Heart left ventricle (tissue), 16 donors: ENCODE measurements around the gene CPLX3. TPM values are rescaled to one million over a fixed set of nuclear protein-coding genes. Genes with fewer than 3 reads are reported as not detected.

Source experiments
- ATAC-seq, 4 donors: fragments of 200-7000 bp; cut with Tn5 transposase; one replicate each; pipeline ENCODE4 v1.9.1; 2020 to 2022; ENCODE audit warnings: moderate library complexity in 4 of 4, mild to moderate bottlenecking in 3 of 4, moderate number of reproducible peaks in 1 of 4
- DNase-seq, 5 donors: peaks; one replicate each; pipeline ENCODE4 v3.0.0-alpha.2; 2020
- H3K27ac ChIP-seq, 12 donors: fragments of 200-600 bp; sonication (generic) in 4 of 12; one replicate each; pipeline versions ENCODE4 v1.5.0 to v1.8.0; 2016 to 2022; ENCODE audit warnings: mild to moderate bottlenecking in 2 of 12
- H3K27me3 ChIP-seq, 9 donors: fragments of 200-600 bp; sonication (generic) in 2 of 9; one replicate each; pipeline versions ENCODE4 v1.5.1 to v1.8.0; 2016 to 2022; ENCODE audit warnings: mild to moderate bottlenecking in 3 of 9
- H3K36me3 ChIP-seq, 9 donors: fragments of 200-600 bp; sonication (generic) in 2 of 9; one replicate each; pipeline versions ENCODE4 v1.5.0 to v1.8.0; 2018 to 2022; ENCODE audit warnings: mild to moderate bottlenecking in 2 of 9
- H3K4me1 ChIP-seq, 12 donors: fragments of 200-600 bp; sonication (generic) in 4 of 12; one replicate each; pipeline versions ENCODE4 v1.5.0 to v1.8.0; 2016 to 2022; ENCODE audit warnings: mild to moderate bottlenecking in 3 of 12
- H3K4me3 ChIP-seq, 12 donors: fragments of 200-600 bp; sonication (generic) in 4 of 12; one replicate each; pipeline versions ENCODE4 v1.5.0 to v1.8.0; 2017 to 2022; ENCODE audit warnings: mild to moderate bottlenecking in 9 of 12, moderate library complexity in 4 of 12
- H3K9me3 ChIP-seq, 12 donors: fragments of 200-600 bp; sonication (generic) in 4 of 12; one replicate each; pipeline versions ENCODE4 v1.5.0 to v1.8.0; 2016 to 2022; ENCODE audit warnings: mild to moderate bottlenecking in 1 of 12
- CTCF ChIP-seq, 12 donors: fragments of 200-600 bp; sonication (generic) in 4 of 12; IDR thresholded peaks; one replicate each; pipeline versions ENCODE4 v1.5.0 to v1.8.0; 2018 to 2022; ENCODE audit warnings: antibody characterized with exemption in 12 of 12, mild to moderate bottlenecking in 5 of 12
- POLR2A ChIP-seq, 2 donors: fragments of 450-650 bp; IDR thresholded peaks; one replicate each; pipeline ENCODE4 v1.6.1; 2017; ENCODE audit warnings: antibody characterized with exemption in 2 of 2, mild to moderate bottlenecking in 2 of 2, moderate library complexity in 2 of 2
- WGBS, 4 donors: extraction: QIAGEN DNeasy Blood & Tissue Kit in 2 of 4; methylation state at CpG; one replicate each; pipeline versions ENCODE4 v1.1.5 to v1.1.7; 2013 to 2018; 5-methylcytosine and 5-hydroxymethylcytosine counted together
- intact Hi-C, 10 donors: fragments of 100-400 bp; cut with DNase I; formaldehyde crosslinking; loops; one replicate each; pipeline versions ENCODE4 v1.11.1 to v1.14.2; 2022
- polyA plus RNA-seq, 2 donors: library from polyadenylated mRNA; stranded (reverse); fragments of 200-250 nt; gene quantifications; one replicate each; pipeline ENCODE4 v1.2.3, GENCODE V29; 2013
- total RNA-seq, 9 donors: library from RNA; depleted of rRNA in 2 of 9; stranded (reverse); fragments of >200 nt in 2 of 9; fragmentation: NEBNext Ultra II Directional in 3 of 9; extraction: Animal tissue kit (Norgen Biotek cat#: 25700) in 3 of 9; gene quantifications; one replicate each; pipeline versions ENCODE4 v1.1.0 to v1.2.4, GENCODE V29; 2016 to 2023
- donor health status: ischemic (EF 13 %, LVEDD 7.1; RV severe dilation, severe dysfunction).
- donor health status: healthy with polysubstance abuse.
- donor health status: DM: no; HTN: yes; CAD: no.
- donor health status: DM: no; HTN: no; CAD: no.
- donor health status: ischemic (EF 25% LVEDD 6.9; RV normal size, moderate dysfunction).
- donor health status: ischemic (EF 25% LVEDD 5.7; RV mildly dilated, moderate dysfunction).
- donor health status: healthy.
- donor health status: DM: yes; HTN: yes; CAD: no.
- donor health status: ischemic (EF 35%, LVEDD 5.7; RV mildly dilated, moderate dysfunction).
- donor health status: nonischemic (EF 11% LVEDD 7.7; RV severe dilation, severe dysfunction).
- donor health status: DM: yes; HTN: yes; CAD: no.
- donor health status: PGD.
- donor health status: ischemic (EF 29% LVEDD 5.4; RV normal size, mild dysfunction).
- donor health status: nonischemic (EF 23%, LVEDD 6.1; RV moderate dilation, normal function).

The CPLX3 gene
- total and polyA plus RNA-seq, 11 donors: 0.06 to 3.3 (median 1.6) TPM; not detected in 3

- Histone ChIP-seq H3K27me3 (no peaks in the 10 kb centered on the region), H3K4me1 (peaks cover 0 to 30% (median 20%) of the 10 kb centered on the region in 12 donors), H3K4me3 (no peak overlapping the region), H3K9me3 (no peaks in the 10 kb centered on the region), H3K36me3 (peaks cover 0 to 48% (median 20%) of the 10 kb centered on the region in 9 donors), H3K27ac (no peak overlapping the region)
- DNase-seq (no peak), ATAC-seq (no peak)
- TF ChIP-seq POLR2A (IDR thresholded peaks at IDR 0.05) (no peak), CTCF (IDR thresholded peaks at IDR 0.05) (no peak)
- WGBS, 4 donors: 85 to 88% (median 87%) methylated on average over 29 to 31 of the region's 31 CpGs
- intact Hi-C loops: loop anchor here in 7 of 10 donors (5.0 to 10.0 kb wide), 9 partner anchors 37 to 222 kb away; partner anchors contain the start of genes CSK (in 2 of the 7), FAM219B (in 2 of the 7), CLK3 (in 1 of the 7) and MPI (in 1 of the 7)
Measured at GRCh38 chr15:74839526-74840395, 13.3 kb downstream of the CPLX3 start.

DNA sequence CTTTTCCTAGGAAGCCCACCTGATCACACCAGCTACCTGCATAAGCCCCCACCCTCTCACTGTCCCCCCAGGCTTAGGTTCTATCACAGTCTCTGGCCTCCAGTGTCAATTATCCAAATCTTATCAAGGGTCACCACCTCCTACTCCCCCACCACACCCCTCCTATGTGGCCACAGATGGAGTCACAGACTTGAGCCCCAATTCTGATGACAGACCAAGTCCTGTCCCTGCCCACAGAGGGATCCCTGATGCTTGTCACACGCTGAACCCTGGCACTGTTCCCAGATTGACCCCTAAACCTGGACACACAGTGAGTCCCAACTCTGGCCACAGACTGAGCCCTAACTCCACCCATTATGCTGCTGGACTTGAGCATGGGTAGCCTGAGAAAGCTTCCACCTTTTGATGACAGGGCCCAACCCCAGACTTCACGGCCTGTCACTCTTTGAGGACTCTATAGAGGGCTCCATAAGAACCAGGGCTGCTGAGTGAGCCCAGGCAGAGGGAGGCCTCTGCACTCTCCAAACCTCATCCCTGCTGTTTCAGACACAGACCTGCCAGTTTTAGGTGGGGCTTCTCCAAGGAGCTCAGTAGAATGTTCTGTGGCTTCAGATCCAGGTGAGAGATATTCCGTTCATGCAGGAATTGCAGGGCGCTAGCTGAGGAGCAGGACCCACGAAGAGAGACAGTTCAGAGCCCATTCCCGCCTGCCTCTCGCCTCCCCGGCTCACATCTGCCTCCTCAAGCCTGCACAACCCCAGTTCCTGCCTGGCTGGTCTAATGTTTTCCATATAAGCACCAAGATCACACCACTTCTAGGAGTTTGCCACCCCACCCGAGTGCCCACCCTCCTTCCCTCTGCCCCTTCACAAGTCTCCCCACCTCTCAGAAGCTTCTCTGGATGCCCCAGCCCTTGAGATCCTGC is 14.7 kb downstream of the CPLX3 start:
- DNase-seq: no peak
- peaks cover 0 to 38% (median 20%) of the 10 kb centered on the region in 12 donors for H3K4me1 ChIP-seq
- TF ChIP-seq CTCF (IDR thresholded peaks at IDR 0.05) (no peak), POLR2A (IDR thresholded peaks at IDR 0.05) (no peak)
- no peak for ATAC-seq
- no peaks in the 10 kb centered on the region for H3K9me3 ChIP-seq
- no peaks in the 10 kb centered on the region for H3K27me3 ChIP-seq
- H3K27ac ChIP-seq: no peak overlapping the region
- WGBS, 4 donors: 88 to 94% (median 91%) methylated on average over 8 to 9 of the region's 9 CpGs
- H3K36me3 ChIP-seq: peaks cover 0 to 57% (median 32%) of the 10 kb centered on the region in 9 donors
- intact Hi-C loops: loop anchor here in 6 of 10 donors (5.0 to 10.0 kb wide), 6 partner anchors 54 to 224 kb away; partner anchors contain the start of genes FAM219B (in 2 of the 6), CLK3 (in 1 of the 6) and MPI (in 1 of the 6)
- no peak overlapping the region for H3K4me3 ChIP-seq

- Histone ChIP-seq H3K9me3 (no peaks in the 10 kb centered on the region), H3K4me3 (peak overlapping the region in 11 of 12 donors; percentile 74 to 99 (median 94)), H3K4me1 (peaks cover 0 to 38% (median 20%) of the 10 kb centered on the region in 12 donors), H3K36me3 (peaks cover 0 to 52% (median 34%) of the 10 kb centered on the region in 9 donors), H3K27ac (peak overlapping the region in 6 of 12 donors; percentile 87 to 93 (median 92)), H3K27me3 (no peaks in the 10 kb centered on the region)
- 83 to 91% (median 89%) methylated on average over 14 of the region's 14 CpGs for WGBS, 4 donors
- no peak for TF ChIP-seq CTCF (IDR thresholded peaks at IDR 0.05)
- intact Hi-C loops: loop anchor here in 7 of 10 donors (2.0 to 10.0 kb wide), 8 partner anchors 53 to 225 kb away; partner anchors contain the start of genes FAM219B (in 2 of the 7), CLK3 (in 1 of the 7) and MPI (in 1 of the 7)
- ATAC-seq (no peak), DNase-seq (no peak)
Measured at GRCh38 chr15:74841891-74842373, 15.5 kb downstream of the CPLX3 start.
